ENCODE results near the gene BCL2. TPM values are rescaled to one million over a fixed set of nuclear protein-coding genes. Genes with fewer than 3 reads are reported as not detected.

Gene BCL2
- total RNA-seq, 1 experiment from 2014 or later = 1.5 TPM

- Histone ChIP-seq H3K4me1 (ENCODE audit: insufficient read depth, low read length) (peaks cover 7% of the 10 kb centered on the region; the same call in 1 of the 2 replicates), H3K4me3 (ENCODE audit: low read length) (no peak overlapping the region), H2AFZ (ENCODE audit: low read length) (no peak overlapping the region), H3K9me2 (replicated peaks; ENCODE audit: low read length) (no peaks in the 10 kb centered on the region), H3K79me2 (ENCODE audit: low read length) (no peaks in the 10 kb centered on the region), H4K20me1 (ENCODE audit: low read length) (no peaks in the 10 kb centered on the region), H3K9me3 (ENCODE audit: low read length) (no peaks in the 10 kb centered on the region), H3F3A (ENCODE audit: low read length, unreplicated experiment) (no peaks in the 10 kb centered on the region), H3K4me2 (ENCODE audit: low read length) (no peak overlapping the region), H3K27ac (ENCODE audit: low read length) (no peak overlapping the region), H3K36me3 (ENCODE audit: low read depth, low read length) (no peaks in the 10 kb centered on the region), H3K9ac (ENCODE audit: low read length) (no peak overlapping the region), H3K27me3 (ENCODE audit: low read length) (peaks cover 57% of the 10 kb centered on the region)
- DNase-seq = no peak
- no TSS peak for BruUV-seq (replicated peaks)
- intact Hi-C loops (cut with micrococcal nuclease) = no loop called here
- TF ChIP-seq EZH2 (IDR thresholded peaks at IDR 0.05; ENCODE audit: low read length, unreplicated experiment) (no peak), EZH2phosphoT487 (IDR thresholded peaks at IDR 0.05; ENCODE audit: borderline replicate concordance, low read length) (no peak)
- TF ChIP-seq, protein P1, sequence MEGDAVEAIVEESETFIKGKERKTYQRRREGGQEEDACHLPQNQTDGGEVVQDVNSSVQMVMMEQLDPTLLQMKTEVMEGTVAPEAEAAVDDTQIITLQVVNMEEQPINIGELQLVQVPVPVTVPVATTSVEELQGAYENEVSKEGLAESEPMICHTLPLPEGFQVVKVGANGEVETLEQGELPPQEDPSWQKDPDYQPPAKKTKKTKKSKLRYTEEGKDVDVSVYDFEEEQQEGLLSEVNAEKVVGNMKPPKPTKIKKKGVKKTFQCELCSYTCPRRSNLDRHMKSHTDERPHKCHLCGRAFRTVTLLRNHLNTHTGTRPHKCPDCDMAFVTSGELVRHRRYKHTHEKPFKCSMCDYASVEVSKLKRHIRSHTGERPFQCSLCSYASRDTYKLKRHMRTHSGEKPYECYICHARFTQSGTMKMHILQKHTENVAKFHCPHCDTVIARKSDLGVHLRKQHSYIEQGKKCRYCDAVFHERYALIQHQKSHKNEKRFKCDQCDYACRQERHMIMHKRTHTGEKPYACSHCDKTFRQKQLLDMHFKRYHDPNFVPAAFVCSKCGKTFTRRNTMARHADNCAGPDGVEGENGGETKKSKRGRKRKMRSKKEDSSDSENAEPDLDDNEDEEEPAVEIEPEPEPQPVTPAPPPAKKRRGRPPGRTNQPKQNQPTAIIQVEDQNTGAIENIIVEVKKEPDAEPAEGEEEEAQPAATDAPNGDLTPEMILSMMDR (conservative IDR thresholded peaks at IDR 0.05; ENCODE audit: low read depth, low read length) = no peak
- CTCF ChIA-PET = no interaction called here
- no peak for ATAC-seq
- POLR2A ChIA-PET (ENCODE audit: unreplicated experiment) = no interaction called here
Measured at GRCh38 chr18:63151539-63151938, 168.0 kb downstream of the BCL2 start.

GRCh38 chr18:63150942-63151421 is 168.6 kb downstream of the BCL2 start:
- Histone ChIP-seq H3K4me1 (ENCODE audit: insufficient read depth, low read length) (peaks cover 7% of the 10 kb centered on the region; the same call in 1 of the 2 replicates), H3K36me3 (ENCODE audit: low read depth, low read length) (no peaks in the 10 kb centered on the region), H3K9ac (ENCODE audit: low read length) (no peak overlapping the region), H2AFZ (ENCODE audit: low read length) (no peak overlapping the region), H3F3A (ENCODE audit: low read length, unreplicated experiment) (no peaks in the 10 kb centered on the region), H3K4me2 (ENCODE audit: low read length) (no peak overlapping the region), H3K79me2 (ENCODE audit: low read length) (no peaks in the 10 kb centered on the region), H3K27me3 (ENCODE audit: low read length) (peaks cover 62% of the 10 kb centered on the region), H4K20me1 (ENCODE audit: low read length) (no peaks in the 10 kb centered on the region), H3K9me2 (replicated peaks; ENCODE audit: low read length) (no peaks in the 10 kb centered on the region), H3K9me3 (ENCODE audit: low read length) (no peaks in the 10 kb centered on the region), H3K4me3 (ENCODE audit: low read length) (no peak overlapping the region), H3K27ac (ENCODE audit: low read length) (no peak overlapping the region)
- ATAC-seq (no peak), DNase-seq (no peak)
- intact Hi-C loops (cut with micrococcal nuclease) = no loop called here
- POLR2A ChIA-PET (ENCODE audit: unreplicated experiment) = no interaction called here
- TF ChIP-seq, protein P1 (conservative IDR thresholded peaks at IDR 0.05; ENCODE audit: low read depth, low read length) = no peak
- TF ChIP-seq EZH2 (IDR thresholded peaks at IDR 0.05; ENCODE audit: low read length, unreplicated experiment) (no peak), EZH2phosphoT487 (IDR thresholded peaks at IDR 0.05; ENCODE audit: borderline replicate concordance, low read length) (no peak)
- CTCF ChIA-PET = no interaction called here
- BruUV-seq (replicated peaks) = no TSS peak

DNA sequence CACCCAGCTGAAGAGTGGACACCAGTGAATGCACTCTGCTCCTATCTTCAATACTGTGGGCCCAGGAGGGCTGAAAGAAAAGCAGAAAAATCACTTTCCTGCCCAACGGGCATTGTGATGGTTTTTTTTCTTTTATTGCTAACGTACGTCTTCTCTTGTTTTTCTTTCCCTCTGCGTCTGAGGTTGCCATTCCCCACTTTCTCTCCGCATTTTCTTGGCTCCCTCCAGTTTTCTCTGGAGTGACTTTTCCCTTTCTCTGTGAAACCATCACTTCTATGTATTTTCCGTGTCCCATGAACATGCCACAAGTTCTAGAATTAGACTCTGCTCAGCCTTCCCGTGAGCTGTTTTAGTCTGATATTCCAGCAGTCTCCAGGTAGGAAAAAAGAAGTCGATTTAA is 169.2 kb downstream of the BCL2 start:
- H3K36me3 ChIP-seq (ENCODE audit: low read depth, low read length) = no peaks in the 10 kb centered on the region
- intact Hi-C loops (cut with micrococcal nuclease) = no loop called here
- no peak overlapping the region for H2AFZ ChIP-seq (ENCODE audit: low read length)
- no peaks in the 10 kb centered on the region for H4K20me1 ChIP-seq (ENCODE audit: low read length)
- H3K4me1 ChIP-seq (ENCODE audit: insufficient read depth, low read length) = peaks cover 4% of the 10 kb centered on the region; the same call in 1 of the 2 replicates
- H3K79me2 ChIP-seq (ENCODE audit: low read length) = no peaks in the 10 kb centered on the region
- DNase-seq (no peak), ATAC-seq (no peak)
- H3K4me2 ChIP-seq (ENCODE audit: low read length) = no peak overlapping the region
- H3F3A ChIP-seq (ENCODE audit: low read length, unreplicated experiment) = no peaks in the 10 kb centered on the region
- H3K27me3 ChIP-seq (ENCODE audit: low read length) = peaks cover 69% of the 10 kb centered on the region
- H3K9me3 ChIP-seq (ENCODE audit: low read length) = no peaks in the 10 kb centered on the region
- no peak overlapping the region for H3K27ac ChIP-seq (ENCODE audit: low read length)
- POLR2A ChIA-PET (ENCODE audit: unreplicated experiment) = no interaction called here
- BruUV-seq (replicated peaks) = no TSS peak
- TF ChIP-seq, protein P1 (conservative IDR thresholded peaks at IDR 0.05; ENCODE audit: low read depth, low read length) = no peak
- no peak for TF ChIP-seq EZH2phosphoT487 (IDR thresholded peaks at IDR 0.05; ENCODE audit: borderline replicate concordance, low read length)
- no peak for TF ChIP-seq EZH2 (IDR thresholded peaks at IDR 0.05; ENCODE audit: low read length, unreplicated experiment)
- no peak overlapping the region for H3K9ac ChIP-seq (ENCODE audit: low read length)
- no peak overlapping the region for H3K4me3 ChIP-seq (ENCODE audit: low read length)
- CTCF ChIA-PET = no interaction called here
- H3K9me2 ChIP-seq (replicated peaks; ENCODE audit: low read length) = no peaks in the 10 kb centered on the region
